Astrocyte of the spinal cord (primary cell): Measurements from ENCODE around the gene MRPL18.
"Not testable (repeated sequence)": the region's sequence is repeated elsewhere in the genome, so short reads cannot be mapped to it uniquely, and the experiment has no call there.

ENCODE experiments used
- DNase-seq: peaks from one replicate; pipeline ENCODE4 v3.0.0; 2011; ENCODE audit warnings: low read depth, low spot score
- H3K4me3 ChIP-seq: 2 replicates; pipeline ENCODE4 v1.5.1; 2011; ENCODE audit warnings: low read depth, mild to moderate bottlenecking, low read length, moderate library complexity
- CTCF ChIP-seq: IDR thresholded peaks from 2 replicates; pipeline ENCODE4 v1.5.1; 2012; ENCODE audit warnings: low read depth, mild to moderate bottlenecking, low read length, inconsistent platforms
- in situ Hi-C: cut with HindIII; loops from 2 replicates; pipeline ENCODE4 v1.10.0; 2017; ENCODE audit warnings: low sequenced_read_pairs

Gene MRPL18

GRCh38 chr6:159790149-159790955 lies at the start of gene MRPL18:
Gene MRPL18 (plus strand): TSS chr6:159790467. CDS start chr6:159790588, 121 bp downstream.
- DNase-seq: peak; percentile 98
- TF ChIP-seq CTCF: no peak
- in situ Hi-C loops: no loop called here
- H3K4me3 ChIP-seq: peak within 1 kb of the TSS; percentile 96

GRCh38 chr6:159742165-159742564 lies 48.1 kb upstream of the MRPL18 start:
- no peak overlapping the region for H3K4me3 ChIP-seq
- in situ Hi-C loops: no loop called here
- no peak for TF ChIP-seq CTCF
- no peak for DNase-seq

- in situ Hi-C loops: no loop called here
- no peak for DNase-seq
- H3K4me3 ChIP-seq: no peak overlapping the region
- no peak for TF ChIP-seq CTCF
Measured at GRCh38 chr6:159745081-159745480, 45.2 kb upstream of the MRPL18 start.

- TF ChIP-seq CTCF: no peak
- H3K4me3 ChIP-seq: no peak overlapping the region
- DNase-seq: no peak
- in situ Hi-C loops: no loop called here
Measured at GRCh38 chr6:159746759-159747158, 43.5 kb upstream of the MRPL18 start.

GRCh38 chr6:159748127-159748526 lies 42.1 kb upstream of the MRPL18 start:
- in situ Hi-C loops, H3K4me3 ChIP-seq: not testable (repeated sequence)

GRCh38 chr6:159751448-159751847 lies 38.8 kb upstream of the MRPL18 start:
- H3K4me3 ChIP-seq: no peak overlapping the region
- in situ Hi-C loops: no loop called here
- DNase-seq: no peak
- no peak for TF ChIP-seq CTCF

More at GRCh38 chr6:159748127-159748526, 42.1 kb upstream of the MRPL18 start:
- DNase-seq: not testable (repeated sequence)

GRCh38 chr6:159753081-159753872 lies 37.0 kb upstream of the MRPL18 start:
- H3K4me3 ChIP-seq: no peak overlapping the region
- in situ Hi-C loops: no loop called here
- no peak for DNase-seq
- TF ChIP-seq CTCF: no peak
